Neural crest cell (in vitro differentiated cells): ENCODE data around the gene NPHP1. TPM values are rescaled to one million over a fixed set of nuclear protein-coding genes. Genes with fewer than 3 reads are reported as not detected.
A peak's percentile ranks its signal among the peaks of the same experiment; 100 is the strongest.
"Not testable (repeated sequence)": the region's sequence is repeated elsewhere in the genome, so short reads cannot be mapped to it uniquely, and the experiment has no call there.

ENCODE experiments used
- DNase-seq: peaks from one replicate; pipeline ENCODE4 v3.0.0; 2021; ENCODE audit warnings: low read depth, mixed read lengths, low spot score
- H3K27ac Mint-ChIP-seq: one replicate; pipeline ENCODE4 v1.8.0; 2021; ENCODE audit warnings: mild to moderate bottlenecking, mixed read lengths; ENCODE audit not compliant: unreplicated experiment
- H3K27me3 Mint-ChIP-seq: 2 replicates; pipeline ENCODE4 v1.8.0; 2021; ENCODE audit warnings: low read depth, mild to moderate bottlenecking, mixed read lengths
- H3K36me3 Mint-ChIP-seq: 2 replicates; pipeline ENCODE4 v1.8.0; 2021; ENCODE audit warnings: low read depth, mild to moderate bottlenecking, mixed read lengths
- H3K4me1 Mint-ChIP-seq: 2 replicates; pipeline ENCODE4 v1.8.0; 2021; ENCODE audit warnings: mixed read lengths
- H3K4me3 Mint-ChIP-seq: one replicate; pipeline ENCODE4 v1.8.0; 2021; ENCODE audit warnings: mild to moderate bottlenecking, mixed read lengths
- H3K9me3 Mint-ChIP-seq: 2 replicates; pipeline ENCODE4 v1.8.0; 2021; ENCODE audit warnings: mixed read lengths
- total RNA-seq: library from RNA; stranded (reverse); gene quantifications from 2 replicates; pipeline ENCODE4 v1.2.1, GENCODE V29; 2021
- TF ChIP-seq, protein P1 (sequence below): fragments of 200-600 bp; sonication (generic); conservative IDR thresholded peaks from 2 replicates; pipeline ENCODE4 v1.5.0; 2021; ENCODE audit warnings: antibody characterized with exemption, mild to moderate bottlenecking

The NPHP1 gene
- total RNA-seq, 1 donor from 2014 or later = 7.3 TPM

DNA sequence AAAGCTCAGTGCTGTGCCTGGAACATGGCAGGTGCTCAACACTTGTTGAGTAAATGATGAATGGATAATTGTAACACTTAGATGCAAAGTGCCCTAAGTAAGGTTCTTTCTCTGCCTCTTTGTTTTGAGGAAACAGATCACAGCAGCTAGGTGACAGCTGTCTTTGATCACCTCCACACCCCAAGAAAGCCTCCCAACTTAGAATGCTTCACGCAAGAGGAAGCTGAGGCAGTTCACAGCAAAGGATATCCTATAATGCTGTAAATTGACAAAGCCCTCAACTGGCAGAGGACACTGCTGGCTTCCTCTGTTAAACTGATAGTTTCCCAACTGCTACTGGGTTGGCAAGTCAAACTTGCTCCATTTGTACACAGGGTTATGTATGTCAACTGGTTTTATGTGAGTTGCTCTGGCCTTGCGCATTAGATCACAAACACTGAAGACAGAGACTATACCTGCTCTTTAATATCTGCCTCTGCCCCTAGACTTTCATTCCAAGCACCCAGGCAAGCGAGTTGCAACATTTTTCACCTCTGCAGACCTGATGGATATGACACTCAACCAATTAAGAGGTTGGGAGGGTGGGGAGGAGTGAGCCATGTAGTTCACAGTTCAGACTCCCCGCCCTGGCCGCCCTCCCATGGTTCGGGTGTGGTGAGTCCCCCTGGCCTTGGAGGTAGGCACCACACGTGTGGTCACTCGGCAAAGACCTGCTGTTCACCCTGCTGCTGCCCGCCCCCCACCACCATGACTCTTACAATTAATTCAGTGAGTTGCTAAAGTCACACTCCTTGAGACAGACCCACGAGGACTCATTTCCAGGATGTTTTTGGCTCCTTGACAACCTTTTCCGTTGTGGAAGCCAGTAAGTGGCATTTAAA, 84.4 kb downstream of the NPHP1 start:
- Mint-ChIP-seq H3K4me1 (peaks cover 6% of the 10 kb centered on the region), H3K36me3 (no peaks in the 10 kb centered on the region), H3K27ac (peak overlapping the region; percentile 6), H3K9me3 (no peaks in the 10 kb centered on the region), H3K4me3 (no peak overlapping the region), H3K27me3 (peaks cover 40% of the 10 kb centered on the region)
- DNase-seq = no peak
- TF ChIP-seq, protein P1, sequence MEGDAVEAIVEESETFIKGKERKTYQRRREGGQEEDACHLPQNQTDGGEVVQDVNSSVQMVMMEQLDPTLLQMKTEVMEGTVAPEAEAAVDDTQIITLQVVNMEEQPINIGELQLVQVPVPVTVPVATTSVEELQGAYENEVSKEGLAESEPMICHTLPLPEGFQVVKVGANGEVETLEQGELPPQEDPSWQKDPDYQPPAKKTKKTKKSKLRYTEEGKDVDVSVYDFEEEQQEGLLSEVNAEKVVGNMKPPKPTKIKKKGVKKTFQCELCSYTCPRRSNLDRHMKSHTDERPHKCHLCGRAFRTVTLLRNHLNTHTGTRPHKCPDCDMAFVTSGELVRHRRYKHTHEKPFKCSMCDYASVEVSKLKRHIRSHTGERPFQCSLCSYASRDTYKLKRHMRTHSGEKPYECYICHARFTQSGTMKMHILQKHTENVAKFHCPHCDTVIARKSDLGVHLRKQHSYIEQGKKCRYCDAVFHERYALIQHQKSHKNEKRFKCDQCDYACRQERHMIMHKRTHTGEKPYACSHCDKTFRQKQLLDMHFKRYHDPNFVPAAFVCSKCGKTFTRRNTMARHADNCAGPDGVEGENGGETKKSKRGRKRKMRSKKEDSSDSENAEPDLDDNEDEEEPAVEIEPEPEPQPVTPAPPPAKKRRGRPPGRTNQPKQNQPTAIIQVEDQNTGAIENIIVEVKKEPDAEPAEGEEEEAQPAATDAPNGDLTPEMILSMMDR = no peak

DNA sequence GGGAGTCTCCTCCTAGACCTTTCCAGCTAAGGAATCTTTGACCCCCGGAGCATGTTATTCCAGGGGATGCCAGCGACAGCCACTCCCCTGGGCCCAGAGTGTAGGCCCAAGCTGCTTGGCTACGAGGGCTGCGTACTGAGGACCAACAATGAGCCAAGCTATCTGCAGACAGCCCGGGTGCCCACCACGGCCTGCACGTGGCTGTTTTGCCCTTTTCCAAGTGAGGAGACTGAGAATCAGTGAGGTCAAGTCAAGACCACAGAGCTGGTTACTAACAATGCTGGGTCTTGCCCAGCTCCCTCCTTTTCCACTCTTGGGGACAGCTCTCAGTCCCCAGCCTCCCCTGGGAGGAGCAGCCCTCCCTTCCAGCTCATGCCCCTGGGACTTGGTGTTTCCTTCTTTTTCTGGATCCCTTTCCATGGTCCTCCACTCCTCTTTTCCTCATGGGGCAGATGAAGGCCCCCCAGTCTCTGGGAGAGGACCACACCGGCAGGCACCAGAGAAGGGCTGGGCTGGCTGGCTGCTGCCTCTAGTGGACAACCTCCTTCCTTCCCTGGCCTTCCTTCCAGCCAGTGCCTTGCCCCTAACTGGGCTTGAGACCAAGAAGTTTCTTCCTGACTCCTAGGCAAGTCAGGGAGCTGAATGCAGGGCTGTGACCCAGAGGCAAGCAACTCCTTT, 88.6 kb downstream of the NPHP1 start:
- no peak for DNase-seq
- H3K27me3 Mint-ChIP-seq = peaks cover 71% of the 10 kb centered on the region
- no peak overlapping the region for H3K27ac Mint-ChIP-seq
- H3K9me3 Mint-ChIP-seq = peaks cover 2% of the 10 kb centered on the region
- H3K4me3 Mint-ChIP-seq = peak overlapping the region; percentile 67
- TF ChIP-seq, protein P1 = peak; percentile 57
- no peaks in the 10 kb centered on the region for H3K36me3 Mint-ChIP-seq
- H3K4me1 Mint-ChIP-seq = peaks cover 6% of the 10 kb centered on the region

DNA sequence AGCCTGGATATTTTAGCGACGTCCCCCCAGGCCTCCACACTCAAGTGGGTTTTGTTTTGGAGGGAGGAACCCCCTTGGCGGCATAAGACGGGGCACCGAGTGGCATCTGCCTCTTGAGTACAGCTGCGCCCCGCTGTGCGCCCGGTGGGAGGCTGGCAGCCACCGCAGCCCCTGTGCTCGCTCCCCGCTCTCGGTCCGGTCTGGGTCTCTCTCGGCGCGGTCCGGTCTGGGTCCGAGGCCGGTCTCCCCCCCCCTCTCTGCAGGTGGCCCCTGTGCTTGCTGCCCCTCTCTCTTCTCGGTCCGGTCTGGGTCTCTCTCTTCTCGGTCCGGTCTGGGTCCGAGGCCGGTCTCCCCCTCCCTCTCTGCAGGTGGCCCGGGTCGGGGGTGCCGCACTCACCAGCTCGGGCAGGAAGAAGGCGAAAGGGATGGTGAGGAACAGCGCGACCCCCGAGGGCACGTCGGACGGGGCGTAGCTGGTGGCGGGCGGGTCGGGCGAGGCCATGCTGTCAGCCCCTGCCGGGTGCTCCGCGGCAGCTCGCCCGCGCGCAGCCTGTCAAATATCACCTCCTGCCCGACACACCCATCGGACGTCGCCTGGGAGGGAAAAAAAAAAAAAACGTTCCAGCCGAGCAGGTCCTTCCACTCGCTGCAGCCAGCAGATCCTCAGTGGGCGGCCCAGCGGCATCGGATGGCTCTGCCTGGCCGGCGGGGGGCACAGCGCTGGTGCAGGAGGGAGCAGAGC, 89.4 kb downstream of the NPHP1 start, which contains the start of gene MALL:
TSS of gene MALL (minus strand) at position 532 of the 742 bp plus-strand sequence. CDS start at position 502, 30 bp downstream.
- Mint-ChIP-seq H3K4me1 (peaks cover 6% of the 10 kb centered on the region), H3K27me3 (peaks cover 78% of the 10 kb centered on the region), H3K36me3 (no peaks in the 10 kb centered on the region), H3K9me3 (peaks cover 2% of the 10 kb centered on the region), H3K27ac (no peak within 1 kb of the TSS), H3K4me3 (peak within 1 kb of the TSS; percentile 68)
- peak; percentile 18 for DNase-seq
- TF ChIP-seq, protein P1 = no peak

DNA sequence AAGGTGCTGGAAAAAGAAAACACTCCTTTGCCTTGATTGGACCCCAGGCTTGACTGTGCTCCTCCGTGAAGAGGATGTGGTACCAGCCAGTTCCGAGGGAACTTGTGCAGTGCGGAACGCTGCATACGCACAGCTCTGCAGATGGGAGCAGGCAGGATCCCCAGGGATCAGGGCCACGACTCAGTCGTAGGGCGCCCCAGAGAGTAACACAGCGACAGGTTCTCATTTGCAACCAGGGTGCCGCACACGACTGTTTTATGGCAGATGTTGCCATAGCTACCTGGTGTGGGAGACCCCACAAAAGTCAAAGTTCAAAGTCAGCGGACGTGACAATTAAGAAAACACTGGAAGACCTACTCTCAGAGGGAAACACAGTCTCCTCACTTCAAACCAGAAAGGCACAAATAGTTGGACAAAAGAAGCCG, 90.0 kb downstream of the NPHP1 start:
- peaks cover 83% of the 10 kb centered on the region for H3K27me3 Mint-ChIP-seq
- H3K36me3 Mint-ChIP-seq = no peaks in the 10 kb centered on the region
- peaks cover 6% of the 10 kb centered on the region for H3K4me1 Mint-ChIP-seq
- H3K9me3 Mint-ChIP-seq = peaks cover 4% of the 10 kb centered on the region
- TF ChIP-seq, protein P1 = no peak
- DNase-seq = no peak
- no peak overlapping the region for H3K27ac Mint-ChIP-seq
- peak overlapping the region; percentile 68 for H3K4me3 Mint-ChIP-seq

DNA sequence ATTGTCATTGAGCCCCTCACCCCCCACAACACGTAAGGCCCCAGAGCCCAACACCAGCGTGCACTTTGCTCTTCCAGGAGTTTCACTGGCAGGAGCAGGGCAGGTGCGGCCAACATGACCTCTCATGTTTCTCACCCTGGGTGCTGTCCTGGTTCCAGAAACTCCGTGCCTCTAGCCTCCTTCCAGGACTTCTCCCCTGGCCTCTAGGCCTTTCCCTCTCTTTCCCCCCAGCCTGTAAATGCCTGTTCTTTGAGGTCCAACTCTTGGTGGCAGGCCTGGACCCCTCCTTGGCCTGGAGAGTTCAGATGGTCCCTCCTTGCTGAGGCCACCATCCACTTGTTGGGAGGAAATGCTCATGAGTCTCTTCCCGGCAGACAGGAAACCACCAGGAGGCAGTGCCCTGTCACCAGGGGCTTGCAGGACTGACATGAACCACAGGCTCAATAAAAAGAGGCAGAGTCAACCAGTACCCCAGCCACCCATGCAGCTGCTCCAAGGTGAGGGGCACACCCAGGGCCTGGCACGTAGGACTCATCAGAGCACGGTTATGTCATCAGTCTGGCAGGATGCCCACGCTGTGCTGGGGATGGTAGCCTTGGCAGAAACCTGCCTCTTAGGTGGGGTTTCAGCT, 90.7 kb downstream of the NPHP1 start:
- no peak for DNase-seq
- Mint-ChIP-seq H3K27ac (no peak overlapping the region), H3K4me1 (peaks cover 6% of the 10 kb centered on the region), H3K27me3 (peaks cover 85% of the 10 kb centered on the region), H3K36me3 (no peaks in the 10 kb centered on the region), H3K4me3 (peak overlapping the region; percentile 1), H3K9me3 (peaks cover 4% of the 10 kb centered on the region)
- TF ChIP-seq, protein P1 = no peak

DNA sequence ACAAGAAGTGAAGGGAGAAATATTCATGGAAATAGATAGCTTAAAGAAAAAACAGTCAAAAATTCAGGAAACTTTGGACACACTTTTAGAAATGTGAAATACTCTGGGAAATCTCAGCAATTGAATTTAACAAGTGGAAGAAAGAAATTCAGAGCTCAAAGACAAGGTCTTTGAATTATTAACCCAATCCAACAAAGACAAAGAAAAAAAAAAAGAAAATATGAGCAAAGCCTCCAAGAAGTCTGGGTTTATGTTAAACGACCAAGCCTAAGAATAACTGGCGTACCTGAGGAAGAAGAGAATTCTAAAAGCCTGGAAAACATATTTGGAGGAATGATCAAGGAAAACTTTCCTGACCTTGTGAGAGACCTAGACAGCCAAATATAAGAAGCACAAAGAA, 96.5 kb downstream of the NPHP1 start:
- not testable (repeated sequence) for H3K9me3 Mint-ChIP-seq, H3K27ac Mint-ChIP-seq, H3K4me1 Mint-ChIP-seq, H3K4me3 Mint-ChIP-seq, H3K36me3 Mint-ChIP-seq, DNase-seq
- H3K27me3 Mint-ChIP-seq = peaks cover 30% of the 10 kb centered on the region
